Spleen (tissue), 7 donors: ENCODE measurements around the gene RPL10.

ENCODE experiments used
- CTCF ChIP-seq, 11 experiments: fragments of 200-600 bp in 7 of 11; fragments of 450-650 bp in 4 of 11; sonication (generic) in 4 of 11; IDR thresholded peaks in 8 of 11; conservative IDR thresholded peaks in 3 of 11; 1 replicate in 7 of 11; 2 replicates in 4 of 11; pipeline versions ENCODE4 v1.4.0 to v1.8.0; 2016 to 2021; ENCODE audit warnings: antibody characterized with exemption in 11 of 11, inconsistent platforms in 4 of 11, mild to moderate bottlenecking in 1 of 11
- POLR2A ChIP-seq, 3 donors: fragments of 450-650 bp; IDR thresholded peaks; one replicate each; pipeline ENCODE4 v1.5.1; 2017; ENCODE audit warnings: antibody characterized with exemption in 3 of 3, mild to moderate bottlenecking in 1 of 3
- POLR2AphosphoS5 ChIP-seq, 3 donors: sonication (generic); formaldehyde crosslinking; IDR thresholded peaks; one replicate each; pipeline ENCODE4 v1.5.1; 2017; ENCODE audit warnings: antibody characterized with exemption in 3 of 3
- donor health status: DM: no; HTN: no; CAD: no; lungs with moderate emphysema.
- donor health status: DM: no; HTN: no; CAD: no.
- donor health status: DM: no; HTN: no; CAD: no.

GRCh38 chrX:154368630-154369448 is 29.3 kb upstream of the RPL10 start:
- TF ChIP-seq CTCF (IDR thresholded peaks at IDR 0.05 in 8 of 11, conservative IDR thresholded peaks at IDR 0.05 in 3 of 11) (peak in 2 of 11 experiments; percentile 13 to 16), POLR2AphosphoS5 (IDR thresholded peaks at IDR 0.05) (peak; percentile 63 to 82 (median 72)), POLR2A (IDR thresholded peaks at IDR 0.05) (no peak)
